ENCODE measurements around the gene LTBP2. TPM values are rescaled to one million over a fixed set of nuclear protein-coding genes. Genes with fewer than 3 reads are reported as not detected.

The LTBP2 gene
- total RNA-seq, 1 donor from 2014 or later, result 6.8 TPM

DNA sequence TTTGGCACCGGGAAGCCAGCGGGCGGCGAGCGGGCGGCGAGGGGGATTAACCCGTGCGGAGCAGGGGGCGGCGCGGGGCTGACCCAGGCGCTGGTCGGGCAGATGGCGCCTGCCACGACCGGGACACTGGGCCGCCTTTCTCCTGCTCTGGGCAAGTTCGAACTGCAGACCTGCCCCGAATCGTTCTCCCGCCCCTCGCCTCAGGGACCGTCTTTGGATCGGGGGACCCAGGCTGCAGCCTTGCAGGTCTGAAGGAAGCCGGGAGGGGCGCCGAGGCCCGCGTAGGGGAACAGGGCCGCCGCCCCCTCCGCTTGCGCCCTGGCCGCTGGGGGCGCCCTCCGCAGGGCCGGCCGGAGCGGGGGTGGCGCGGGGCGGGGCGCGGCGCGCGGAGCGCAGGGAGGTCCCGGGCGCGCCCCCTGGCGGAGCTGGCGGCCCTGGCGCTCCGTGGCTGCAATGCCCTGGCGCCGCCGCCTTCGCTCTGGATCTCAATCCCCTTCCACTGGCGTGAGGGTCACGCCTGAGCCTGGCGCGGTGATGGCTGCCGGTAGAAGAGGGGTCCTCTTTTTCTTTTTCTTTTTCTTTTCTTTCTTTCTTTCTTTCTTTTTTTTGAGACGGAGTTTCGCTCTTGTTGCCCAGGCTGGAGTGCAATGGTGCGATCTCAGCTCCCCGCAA, 449 bp upstream of the LTBP2 start:
- DNase-seq (ENCODE audit: low spot score), result peak; percentile 65

DNA sequence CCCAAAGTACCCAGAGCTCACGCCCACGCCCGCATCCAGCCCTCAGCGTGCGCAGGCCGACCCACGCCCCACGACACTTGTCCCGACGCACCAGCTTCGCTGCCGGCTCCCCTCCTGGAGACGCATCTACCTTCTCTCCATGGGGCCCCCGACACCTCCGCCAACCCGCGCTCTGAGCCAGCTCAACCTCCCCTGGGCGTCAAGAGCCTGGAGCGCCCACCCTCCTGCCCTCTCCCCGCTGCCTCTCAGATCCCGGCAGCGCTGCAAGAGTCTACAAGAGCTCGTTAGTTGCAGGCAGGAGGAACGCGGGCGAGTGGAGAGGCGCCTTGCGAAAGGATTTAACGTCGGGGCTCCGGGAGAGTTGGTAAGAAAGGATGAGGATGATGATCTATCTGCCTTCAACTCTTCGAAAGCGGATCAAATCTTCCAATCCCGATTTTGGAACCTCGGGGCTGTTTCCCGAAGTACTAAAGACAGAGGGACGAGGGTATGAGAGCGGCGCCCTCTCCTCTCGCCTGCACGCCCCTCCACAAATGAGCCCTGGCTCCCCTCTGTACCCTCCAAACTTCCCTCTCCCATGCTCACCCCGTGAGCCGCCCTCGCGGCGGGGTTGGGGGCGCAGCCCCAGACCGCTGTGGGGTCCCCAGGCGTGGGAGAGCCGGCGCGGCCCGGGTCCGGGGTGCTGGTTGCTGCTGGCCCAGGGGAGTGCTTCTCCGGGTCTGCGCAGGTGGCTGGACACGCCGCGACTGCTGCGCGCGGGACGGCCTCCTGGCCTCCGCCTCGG, 979 bp downstream of the LTBP2 start:
- no peak for DNase-seq (ENCODE audit: low spot score)

DNA sequence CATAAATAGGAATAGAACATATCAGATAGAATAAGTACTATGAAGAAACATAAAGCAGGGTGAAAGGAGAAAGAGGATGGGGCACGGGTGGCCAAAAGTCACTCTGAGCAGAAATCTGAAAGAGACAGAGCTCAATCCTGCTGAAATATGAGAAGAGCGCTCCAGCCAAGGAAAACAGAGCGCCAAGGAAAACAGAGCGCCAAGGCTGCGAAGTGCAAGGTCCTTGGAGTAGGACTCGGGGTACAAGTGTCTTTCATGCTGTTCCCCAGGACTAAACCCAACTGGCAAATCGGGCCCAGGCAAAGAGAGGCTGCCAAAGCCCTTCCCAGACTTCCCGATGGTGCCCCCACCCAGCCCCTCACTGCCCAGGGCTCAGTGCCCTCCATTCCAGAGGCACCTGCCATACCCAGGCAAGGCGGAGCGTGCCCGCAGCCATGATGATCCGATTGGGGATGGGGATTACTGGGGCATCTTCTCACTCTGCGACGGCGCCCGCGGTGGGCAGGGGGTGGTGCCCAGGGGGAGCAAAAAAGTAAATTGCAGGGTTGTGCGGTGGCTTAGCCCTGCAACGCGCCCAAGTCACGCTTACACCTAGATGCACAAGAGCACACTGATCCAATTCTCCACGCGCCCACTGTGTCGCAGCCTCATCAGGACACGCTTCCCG, 1.7 kb downstream of the LTBP2 start:
- DNase-seq (ENCODE audit: low spot score), result no peak

DNA sequence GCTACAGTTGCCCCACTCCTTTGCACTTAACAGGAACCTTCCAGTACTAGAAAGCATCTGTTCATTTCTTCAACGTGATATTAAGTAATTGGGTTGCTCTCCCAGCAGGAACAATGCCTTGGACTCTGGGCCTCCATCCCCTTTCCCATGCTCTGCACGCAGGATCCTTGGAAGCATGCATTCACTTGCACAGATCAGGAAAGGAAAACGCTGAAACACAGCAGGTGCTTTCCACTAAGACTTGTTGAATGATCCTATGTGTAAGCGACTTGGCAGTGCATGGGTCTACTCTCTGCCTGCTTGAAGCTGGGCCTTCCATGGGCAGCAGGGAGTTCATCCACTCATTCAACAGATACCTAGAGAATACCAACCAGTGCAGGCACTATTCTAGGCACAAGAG, 2.3 kb downstream of the LTBP2 start:
- no peak for DNase-seq (ENCODE audit: low spot score)

DNA sequence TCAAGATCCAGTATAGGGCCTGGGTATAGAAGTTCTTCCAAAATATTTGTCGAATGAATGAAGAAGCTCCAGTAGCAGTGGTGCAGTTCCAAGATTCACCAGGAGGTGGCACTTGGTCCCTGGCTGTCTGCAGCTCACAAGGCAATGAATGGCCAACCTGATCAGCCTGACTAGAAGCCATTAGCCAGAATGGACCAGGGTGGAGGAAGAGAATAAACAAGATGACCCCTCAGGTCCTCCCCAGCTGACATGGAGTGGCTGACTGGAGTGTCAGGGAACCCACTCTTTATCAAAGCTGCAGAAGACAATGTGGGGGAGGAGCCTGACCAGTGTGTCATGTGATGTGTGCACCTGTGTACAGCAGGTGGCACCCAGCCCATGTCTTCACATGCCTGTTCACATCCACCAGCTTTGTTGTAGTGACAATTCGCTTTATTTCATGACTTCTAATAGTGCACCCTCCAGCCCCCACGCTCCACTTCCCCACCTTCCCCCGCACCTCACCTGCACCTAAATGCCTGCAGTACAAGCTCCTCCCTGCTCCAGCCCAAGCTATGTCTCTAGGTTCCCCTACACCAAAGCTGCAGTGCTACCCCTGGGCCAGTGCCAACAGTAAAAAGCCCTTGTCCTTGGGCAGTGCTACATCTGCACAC, 3.0 kb downstream of the LTBP2 start:
- peak; percentile 86 for DNase-seq (ENCODE audit: low spot score)

DNA sequence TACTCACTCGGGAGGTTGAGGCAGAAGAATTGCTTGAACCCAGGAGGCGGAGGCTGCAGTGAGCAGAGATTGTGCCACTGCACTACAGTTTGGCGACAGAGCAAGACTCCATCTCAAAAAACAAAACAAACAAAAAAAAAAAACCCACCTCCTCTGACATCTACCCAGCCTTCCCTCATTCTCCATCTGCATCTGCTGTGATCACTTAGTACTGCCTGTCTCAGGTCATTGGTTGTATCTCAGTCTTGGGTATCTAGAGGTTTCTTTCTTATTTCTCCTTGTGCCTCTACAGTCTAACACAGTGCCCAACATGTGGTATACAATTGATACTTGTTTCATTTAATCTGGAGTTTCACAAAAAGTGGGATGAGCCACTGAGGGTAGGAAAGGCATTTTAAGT, 5.3 kb downstream of the LTBP2 start:
- DNase-seq (ENCODE audit: low spot score), result no peak

DNA sequence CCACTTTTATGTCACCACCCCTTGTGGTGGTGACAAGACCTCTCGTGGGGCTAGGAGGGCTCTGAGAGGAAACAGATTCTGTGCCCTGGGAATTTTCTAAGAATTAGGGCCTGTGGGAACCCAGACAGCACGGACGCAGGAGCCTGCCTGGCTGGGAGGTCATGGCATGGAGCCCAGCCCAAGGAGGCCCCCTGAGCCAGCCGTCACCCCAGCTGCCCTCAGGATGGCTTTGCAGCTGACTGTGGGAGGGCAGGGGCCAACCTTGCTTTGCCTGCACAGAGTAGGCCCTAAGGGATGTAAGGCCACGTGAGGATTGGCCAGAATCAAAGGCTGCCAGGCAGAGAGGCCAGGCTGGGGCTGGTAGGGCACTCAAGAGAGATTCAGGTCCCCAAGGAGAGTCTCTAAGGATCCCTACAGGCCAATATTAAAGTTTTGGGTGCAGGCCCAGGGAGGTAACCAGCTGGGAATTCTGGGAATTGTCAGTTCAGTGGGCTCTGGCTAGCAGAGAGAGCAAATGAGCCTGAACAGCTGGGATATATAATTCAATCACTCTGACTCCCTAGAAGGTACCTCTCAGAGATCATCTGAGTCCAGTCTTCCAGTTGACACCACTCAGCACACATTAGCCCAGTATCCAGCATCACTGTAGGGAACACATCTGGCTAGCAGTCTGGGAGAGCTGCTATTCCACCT, 6.4 kb downstream of the LTBP2 start:
- DNase-seq (ENCODE audit: low spot score), result no peak

DNA sequence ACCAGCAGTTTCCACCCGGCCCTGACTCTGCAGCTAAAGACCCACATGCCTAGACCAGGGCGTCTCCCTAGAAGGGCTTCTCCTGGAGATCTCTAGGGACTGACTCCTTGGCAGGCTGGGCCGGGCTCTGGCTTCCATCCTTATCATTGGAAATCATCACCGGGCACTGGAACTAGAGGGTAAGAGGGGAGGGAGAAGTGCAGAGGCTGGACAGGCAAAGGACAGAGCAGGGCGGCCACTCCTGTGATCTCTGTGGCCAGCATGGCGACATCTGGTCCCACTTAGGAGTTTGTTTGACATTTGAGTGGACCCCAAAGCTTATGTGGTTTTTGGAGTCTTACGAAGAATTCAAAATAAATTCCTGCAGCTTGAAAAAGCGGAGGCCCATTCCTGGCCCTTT, 7.1 kb downstream of the LTBP2 start:
- DNase-seq (ENCODE audit: low spot score), result no peak

DNA sequence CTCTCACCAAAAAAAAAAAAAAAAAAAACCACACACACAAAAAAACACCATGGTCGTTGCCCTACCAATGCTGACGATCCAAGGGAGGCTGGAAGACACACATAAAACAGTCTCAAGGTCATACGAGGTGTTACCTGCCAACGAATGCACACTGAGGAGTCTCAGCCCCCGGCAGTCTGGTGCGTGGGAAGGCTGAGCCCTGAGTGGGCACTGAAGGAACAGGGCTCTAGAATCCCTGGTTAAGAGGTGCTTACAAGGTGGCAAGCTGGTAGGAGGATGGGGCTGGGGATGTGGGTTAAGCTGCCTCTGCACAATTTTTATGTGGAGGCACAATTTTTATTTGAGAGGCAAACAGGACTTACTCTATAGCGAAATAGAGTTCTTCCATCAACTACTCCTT, 7.9 kb downstream of the LTBP2 start:
- DNase-seq (ENCODE audit: low spot score), result no peak

DNA sequence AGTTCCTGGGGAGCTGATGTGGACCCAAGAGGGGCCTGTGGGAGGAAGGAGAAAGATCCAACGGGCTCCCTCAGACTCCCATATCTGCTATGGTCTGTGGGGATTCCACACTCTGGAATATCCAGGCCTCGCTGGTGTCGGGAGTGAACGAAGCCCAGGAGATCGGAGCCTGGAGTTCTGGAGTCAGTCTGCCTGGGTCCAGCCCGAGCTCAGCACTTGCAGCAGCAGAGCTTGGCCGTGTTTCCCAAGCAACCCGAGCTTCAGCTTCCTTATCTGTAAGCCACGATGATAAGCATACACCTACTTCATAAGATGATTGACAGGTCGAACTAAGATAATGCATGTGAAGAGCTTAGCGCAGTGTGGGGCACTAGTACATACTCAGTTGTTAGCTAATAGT, 10.1 kb downstream of the LTBP2 start:
- DNase-seq (ENCODE audit: low spot score), result no peak

DNA sequence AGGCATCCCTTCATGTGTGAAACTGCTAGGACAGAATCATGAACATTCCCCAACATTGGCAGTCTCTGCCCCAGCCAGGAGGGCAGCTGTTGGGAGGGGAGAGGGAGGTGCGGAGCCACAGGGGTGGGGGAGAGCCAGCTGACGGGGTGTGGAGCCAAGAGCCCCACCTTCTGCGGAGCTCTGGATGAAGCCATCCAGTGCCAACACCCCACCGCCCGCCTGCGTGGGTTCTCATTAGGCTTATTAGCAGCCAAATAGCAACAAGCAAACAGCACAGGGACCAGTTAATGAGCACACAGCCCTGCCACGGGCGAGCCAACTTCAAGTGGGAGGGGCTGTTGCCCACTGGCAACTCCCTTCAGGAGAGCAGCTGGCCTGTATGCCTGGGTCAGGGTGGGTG, 12.1 kb downstream of the LTBP2 start:
- DNase-seq (ENCODE audit: low spot score), result no peak

DNA sequence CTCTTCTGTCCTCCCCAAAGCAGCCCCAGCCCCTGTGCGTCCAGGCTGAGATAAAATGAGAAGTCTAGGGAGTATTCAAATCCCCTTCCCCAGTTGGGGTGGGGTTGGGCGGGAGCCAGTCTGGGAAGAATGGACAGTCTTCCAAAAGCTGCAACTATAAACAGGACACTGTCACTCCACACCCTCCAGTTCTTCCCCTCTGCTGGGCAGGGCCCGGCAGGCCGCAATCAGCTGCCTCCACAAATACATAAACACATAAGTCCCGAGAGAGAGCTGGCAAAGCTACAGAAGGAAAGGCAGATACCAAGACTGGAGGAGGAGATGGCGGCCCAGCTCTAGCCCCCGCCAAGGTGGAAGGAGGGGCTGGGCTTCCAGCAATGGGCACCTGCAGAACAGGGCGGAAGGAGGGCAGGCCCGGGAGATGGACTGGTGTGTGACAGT, 12.7 kb downstream of the LTBP2 start:
- DNase-seq (ENCODE audit: low spot score), result no peak

DNA sequence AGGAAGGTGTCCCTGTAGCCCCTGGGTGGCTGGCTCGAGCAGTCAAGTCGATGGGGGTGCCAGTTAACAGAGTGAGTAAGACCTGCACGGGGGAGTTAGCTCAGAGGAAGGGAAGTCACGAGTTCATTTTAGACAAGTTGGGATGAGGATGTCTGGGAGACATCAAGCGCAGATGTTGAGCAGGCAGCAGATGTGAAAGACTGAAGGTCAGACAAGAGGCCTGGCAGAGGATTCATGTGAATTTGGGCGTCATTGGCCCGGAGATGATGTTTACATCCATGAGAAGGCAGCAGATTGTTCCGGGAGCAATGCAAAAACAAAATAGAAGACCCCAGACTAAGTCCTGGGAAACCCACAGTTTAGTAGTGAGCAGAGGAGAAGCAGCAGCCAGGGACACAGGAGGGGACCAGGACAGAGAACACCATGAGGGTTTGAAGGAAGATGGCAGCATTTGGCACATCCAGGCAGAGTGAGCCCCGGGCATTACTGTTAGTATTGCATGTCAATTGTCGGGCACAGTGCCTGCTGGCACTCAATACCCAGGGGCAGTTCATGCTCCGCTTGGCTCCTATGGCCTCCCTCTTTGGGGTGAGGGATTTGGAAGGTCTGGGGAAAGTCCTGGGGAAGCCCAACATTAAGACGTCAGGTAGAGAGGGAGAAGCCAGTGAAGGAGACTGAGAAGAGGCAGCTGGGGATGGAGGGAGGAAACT, 15.1 kb downstream of the LTBP2 start:
- DNase-seq (ENCODE audit: low spot score), result no peak

DNA sequence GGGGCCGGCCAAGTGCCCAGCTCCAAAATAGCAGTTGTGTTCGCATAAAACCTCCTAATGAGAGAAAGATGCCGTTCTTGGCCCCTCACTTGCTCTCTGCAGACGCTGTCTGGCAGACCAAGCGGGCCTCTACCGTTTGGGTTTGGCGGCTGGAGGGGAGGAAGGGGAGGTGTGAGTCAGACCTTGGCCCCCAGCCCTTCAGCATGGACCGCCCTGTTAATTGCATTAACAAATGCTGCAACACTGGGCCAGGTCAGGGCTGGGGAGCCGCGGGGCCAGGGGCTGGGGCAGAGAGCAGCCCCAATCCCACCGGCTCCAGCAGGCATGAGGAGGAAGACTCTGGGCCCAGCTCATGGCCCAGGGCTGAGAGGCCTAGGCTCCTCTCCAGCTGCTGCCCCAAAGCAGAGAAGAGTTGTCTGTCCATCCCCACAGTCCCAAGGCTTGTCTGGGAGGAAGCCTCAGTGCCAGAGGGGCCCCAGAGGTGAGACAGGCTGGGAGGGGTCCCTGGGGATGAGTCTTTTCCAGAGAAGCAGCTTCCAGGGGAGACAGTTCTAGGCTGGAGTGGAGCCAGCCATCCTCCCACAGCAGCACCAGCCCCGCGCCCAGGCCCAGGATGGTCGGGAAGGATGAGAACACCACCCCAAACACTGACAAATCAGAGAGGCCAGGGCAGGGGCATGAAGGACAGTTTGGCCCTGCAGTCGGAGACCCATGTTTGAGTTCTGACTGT, 16.9 kb downstream of the LTBP2 start:
- DNase-seq (ENCODE audit: low spot score), result no peak

DNA sequence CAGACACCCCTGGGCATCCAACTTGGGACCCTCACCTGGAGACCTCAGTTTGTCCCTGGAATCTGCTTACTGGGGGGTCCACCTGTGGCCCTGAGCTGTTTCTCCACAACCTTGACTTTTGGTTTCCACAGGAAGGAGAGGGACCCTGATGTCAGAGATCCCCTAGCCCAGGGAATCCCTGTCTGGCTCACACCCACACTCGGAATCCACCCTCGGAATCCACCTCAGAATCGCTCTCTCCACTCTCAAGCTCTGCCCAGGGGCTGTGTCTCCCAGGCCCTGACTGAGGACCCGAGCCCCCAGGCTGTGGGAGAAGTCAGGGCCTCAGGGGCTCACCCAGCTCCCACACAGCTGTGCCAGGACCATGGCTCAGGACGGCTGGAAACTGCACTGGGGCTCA, 17.4 kb downstream of the LTBP2 start:
- DNase-seq (ENCODE audit: low spot score), result no peak

DNA sequence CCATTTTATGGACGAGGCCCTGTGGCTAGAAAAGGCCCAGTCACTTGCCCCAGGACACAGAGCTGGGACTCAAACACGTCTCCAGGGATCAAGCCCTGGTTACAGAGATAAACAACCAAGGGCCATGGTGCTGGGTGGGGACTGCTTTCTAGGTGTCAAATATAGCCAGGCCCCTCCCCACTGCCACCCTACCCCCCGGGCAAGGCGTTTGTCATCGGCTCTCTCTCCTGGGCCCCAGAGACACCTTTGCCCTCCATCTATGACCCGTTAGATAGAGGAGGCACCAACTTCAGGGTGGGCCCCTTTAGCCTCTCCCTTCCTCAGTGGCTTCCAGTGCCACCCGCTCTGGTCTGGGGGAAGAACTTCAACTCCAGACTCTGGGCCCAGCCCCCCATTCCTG, 18.0 kb downstream of the LTBP2 start:
- no peak for DNase-seq (ENCODE audit: low spot score)

DNA sequence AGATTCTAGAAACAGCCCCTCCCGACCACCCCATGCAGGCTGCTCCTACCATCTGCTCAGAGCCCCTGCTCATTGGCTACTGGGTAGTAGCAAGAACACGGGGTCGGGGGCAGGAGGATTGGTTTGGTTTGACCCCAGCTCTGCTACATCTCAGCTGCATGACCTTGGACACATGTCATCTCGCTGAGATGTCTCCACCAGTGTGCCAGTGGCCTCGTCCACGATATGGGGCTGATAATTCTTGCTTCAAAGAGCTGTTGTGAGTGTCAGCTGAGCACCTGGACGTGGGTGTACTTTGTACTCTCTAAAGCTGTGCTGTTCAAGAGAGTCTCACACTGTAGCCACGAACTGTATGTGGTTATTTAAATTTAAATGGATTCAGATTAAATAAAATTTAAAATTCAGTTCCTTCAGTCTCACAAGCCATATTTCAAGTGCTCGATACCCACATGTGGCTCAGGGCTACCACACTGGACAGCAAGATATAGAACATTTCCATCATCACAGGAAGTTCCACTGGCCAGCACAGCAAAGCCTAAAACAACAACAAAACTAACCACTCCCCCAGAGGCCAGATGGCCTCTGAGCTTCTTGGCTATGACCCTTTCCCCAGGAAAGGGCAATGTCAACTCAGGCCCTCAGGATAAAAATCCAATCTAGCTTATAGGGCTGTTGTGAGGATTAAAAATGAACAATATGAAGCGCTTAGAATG, 18.6 kb downstream of the LTBP2 start:
- no peak for DNase-seq (ENCODE audit: low spot score)

DNA sequence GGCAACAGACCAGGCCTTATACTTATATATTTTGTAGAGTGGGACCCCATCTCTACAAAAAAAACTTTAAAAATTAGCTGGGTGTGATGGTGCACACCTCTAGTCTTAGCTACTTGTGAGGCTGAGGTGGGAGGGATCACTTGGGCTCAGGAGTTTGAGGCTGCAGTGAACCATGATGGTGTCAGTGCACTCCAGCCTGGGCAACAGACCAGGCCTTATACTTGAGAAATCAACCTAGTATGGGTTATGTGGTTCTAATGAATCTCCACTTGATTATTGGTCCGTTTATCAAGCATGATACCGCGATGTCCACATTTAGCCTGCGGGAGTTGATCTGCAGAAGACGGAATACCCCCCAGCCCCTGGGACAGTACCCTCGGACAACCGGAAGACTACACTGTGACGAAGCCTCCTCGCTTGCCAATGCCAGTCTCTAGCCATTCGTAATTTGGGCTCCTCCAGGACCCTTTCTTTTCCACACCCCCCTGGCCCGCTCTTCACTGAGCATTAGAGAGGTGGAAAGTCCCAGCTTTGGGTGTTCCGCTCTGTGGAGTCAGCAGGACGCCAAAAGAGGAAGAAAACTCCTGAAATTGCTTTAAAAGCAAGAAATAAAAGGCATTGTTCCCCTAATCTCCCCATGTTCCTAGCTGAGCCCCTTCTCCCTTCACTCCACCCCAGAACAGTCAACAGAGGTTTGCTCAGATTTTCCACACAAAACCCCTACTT, 19.4 kb downstream of the LTBP2 start:
- no peak for DNase-seq (ENCODE audit: low spot score)

DNA sequence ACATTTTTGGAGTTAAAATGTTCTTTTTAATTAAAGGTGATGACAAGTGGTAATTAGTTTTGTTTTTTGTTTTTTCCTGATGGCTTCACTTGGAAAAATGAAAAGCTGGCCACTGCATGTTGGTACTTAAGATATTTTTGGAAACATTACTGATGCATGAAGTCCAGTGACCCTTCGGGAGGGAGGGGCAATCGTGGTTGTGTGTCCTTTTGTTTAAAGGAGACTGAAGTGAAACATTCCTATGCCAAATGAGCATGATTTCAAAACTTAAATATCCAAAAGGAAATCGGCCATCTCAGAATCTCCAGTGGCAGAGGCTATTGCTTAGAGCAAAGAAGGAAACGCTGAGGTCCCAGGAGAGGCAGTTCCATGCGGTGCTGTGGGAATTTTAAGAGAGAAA, 20.1 kb downstream of the LTBP2 start:
- DNase-seq (ENCODE audit: low spot score), result no peak
